HepG2 (cell line): ENCODE measurements around the gene TVP23C. TPM values are rescaled to one million over a fixed set of nuclear protein-coding genes. Genes with fewer than 3 reads are reported as not detected.
A peak's percentile ranks its signal among the peaks of the same experiment; 100 is the strongest.

ENCODE experiments used
- ATAC-seq: fragments of 200-7000 bp; cut with Tn5 transposase; 3 replicates; pipeline ENCODE4 v1.9.1; 2020; ENCODE audit warnings: mild to moderate bottlenecking, moderate library complexity
- BruUV-seq: library from RNA; stranded (reverse); fragments of 400-500 nt; replicated peaks from 2 replicates; lab custom pipeline; 2021; lab: Mats Ljungman, UMichigan
- CTCF ChIA-PET: fragments of 300-600 bp; formaldehyde crosslinking; extraction: SDS; loops from one replicate; lab custom pipeline; 2021; ENCODE audit warnings: low total read pairs, inconsistent platforms, low intra/inter-chr PET ratio; lab: Yijun Ruan, JAX
- POLR2A ChIA-PET: fragments of 350-600 bp; sonication (Branson Sonifier 250); formaldehyde crosslinking; loops from one replicate; lab custom pipeline; 2020; ENCODE audit warnings: antibody characterized with exemption, inconsistent platforms; lab: Yijun Ruan, JAX
- DNase-seq: peaks from one replicate; pipeline ENCODE4 v3.0.0-alpha.2; 2015; ENCODE audit warnings: low spot score
- FAIRE-seq: peaks from 3 replicates; lab custom pipeline; 2011; peaks lifted over from hg19 to GRCh38; lab: Jason Lieb, UNC
- H2AFZ ChIP-seq: one replicate; pipeline ENCODE4 v1.6.1; 2011; ENCODE audit warnings: low read length, inconsistent platforms
- H3K27ac ChIP-seq: fragments of 300-600 bp; 3 replicates; pipeline ENCODE4 v1.8.0; 2011; ENCODE audit warnings: mixed run types, mild to moderate bottlenecking, mixed read lengths, low read length, inconsistent platforms; ENCODE audit not compliant: insufficient read depth; ENCODE audit errors: extremely low read length
- H3K27me3 ChIP-seq, 2 experiments: fragments of 200-600 bp in 1 of 2; 2 replicates in 1 of 2; 3 replicates in 1 of 2; pipeline versions ENCODE4 v1.6.0 to v1.8.0; 2011; ENCODE audit warnings: low read length in 2 of 2, mild to moderate bottlenecking in 2 of 2, moderate library complexity in 2 of 2, inconsistent platforms in 1 of 2; ENCODE audit not compliant: insufficient read depth in 2 of 2, control insufficient read depth in 1 of 2
- H3K36me3 ChIP-seq, 2 experiments: fragments of 200-600 bp in 1 of 2; replicated peaks in 1 of 2; 2 replicates in 1 of 2; 3 replicates in 1 of 2; pipeline versions ENCODE4 v1.5.1 to v1.8.0; 2011; ENCODE audit warnings: low read length in 2 of 2, inconsistent platforms in 1 of 2; ENCODE audit not compliant: insufficient read depth in 2 of 2, control insufficient read depth in 1 of 2
- H3K4me1 ChIP-seq: 2 replicates; pipeline ENCODE4 v1.5.1; 2012; ENCODE audit warnings: low read length, inconsistent platforms; ENCODE audit not compliant: insufficient read depth
- H3K4me2 ChIP-seq: 2 replicates; pipeline ENCODE4 v1.6.0; 2011; ENCODE audit warnings: low read depth, low read length, inconsistent platforms
- H3K4me3 ChIP-seq, 3 experiments: fragments of 200-600 bp in 1 of 3; sonication (generic), shearing (Covaris generic) in 1 of 3; replicated peaks in 1 of 3; 2 replicates each; pipeline ENCODE4 v1.5.1; 2011 to 2016; ENCODE audit warnings: low read length in 3 of 3, inconsistent platforms in 2 of 3, low read depth in 2 of 3, mild to moderate bottlenecking in 2 of 3, control low read depth in 1 of 3, mixed read lengths in 1 of 3; ENCODE audit not compliant: insufficient read depth in 1 of 3
- H3K79me2 ChIP-seq: one replicate; pipeline ENCODE4 v1.6.1; 2011; ENCODE audit warnings: low read length, inconsistent platforms; ENCODE audit not compliant: insufficient read depth
- H3K9ac ChIP-seq: 2 replicates; pipeline ENCODE4 v1.6.0; 2011; ENCODE audit warnings: mild to moderate bottlenecking, low read depth, low read length, inconsistent platforms; ENCODE audit not compliant: insufficient read depth
- H3K9me3 ChIP-seq: 2 replicates; pipeline ENCODE4 v1.5.1; 2012; ENCODE audit warnings: mild to moderate bottlenecking, low read length
- H4K20me1 ChIP-seq: 2 replicates; pipeline ENCODE4 v1.6.0; 2011; ENCODE audit warnings: inconsistent platforms, mild to moderate bottlenecking, low read length, moderate library complexity; ENCODE audit not compliant: insufficient read depth
- MAFF ChIP-seq: IDR thresholded peaks from 2 replicates; pipeline ENCODE4 v1.6.1; 2011; ENCODE audit warnings: low read depth, low read length, improper control_type of control experiment
- MAFK ChIP-seq, 2 experiments: IDR thresholded peaks in 1 of 2; conservative IDR thresholded peaks in 1 of 2; 2 replicates each; pipeline ENCODE4 v1.6.1; 2011; ENCODE audit warnings: improper control_type of control experiment in 2 of 2, low read length in 2 of 2
- ZFP41 ChIP-seq: sonication (generic); formaldehyde crosslinking; IDR thresholded peaks from 2 replicates; pipeline ENCODE4 v1.4.0; 2020; ENCODE audit warnings: mild to moderate bottlenecking, missing genetic modification reagents, borderline replicate concordance
- WGBS: methylation state at CpG from one replicate; pipeline ENCODE4 v1.1.6; 2017; ENCODE audit warnings: low lambda C conversion rate; 5-methylcytosine and 5-hydroxymethylcytosine counted together
- in situ Hi-C: cut with HindIII; loops from 2 replicates; pipeline ENCODE4 v1.10.0; 2017; ENCODE audit warnings: low pct_unique_long_range_greater_than_20kb; ENCODE audit not compliant: extremely low pct_ligation_motif_present
- intact Hi-C: fragments of 100-400 bp; cut with micrococcal nuclease; formaldehyde crosslinking; loops from one replicate; pipeline ENCODE4 v1.10.0; 2022; ENCODE audit not compliant: unreplicated experiment
- polyA plus RNA-seq, 8 experiments: library from polyadenylated mRNA; depleted of rRNA in 3 of 8; stranded (reverse) in 7 of 8; unstranded in 1 of 8; fragments of >200 nt; fragmentation: Illumina TruSeq in 4 of 8; extraction: Trizol in 4 of 8; gene quantifications; 2 replicates each; pipeline versions ENCODE4 v1.2.1 to v1.2.3, GENCODE V29; 2011 to 2016; ENCODE audit warnings: low read depth in 4 of 8, missing spikeins in 1 of 8, mixed read lengths in 1 of 8; ENCODE audit not compliant: insufficient read depth in 1 of 8
- total RNA-seq, 5 experiments: library from RNA; depleted of rRNA; stranded (reverse); fragments of >200 nt; fragmentation: Illumina TruSeq; extraction: Trizol; gene quantifications; 2 replicates each; pipeline ENCODE4 v1.2.3, GENCODE V29; 2016; ENCODE audit warnings: low read depth in 1 of 5
- TF ChIP-seq, protein P1 (sequence below): sonication (generic); formaldehyde crosslinking; conservative IDR thresholded peaks from 2 replicates; pipeline ENCODE4 v1.5.0; 2020; ENCODE audit warnings: missing genetic modification reagents

The TVP23C gene
- total and polyA plus RNA-seq, 2 of the 13 experiments (the other 11 are each of a cell fraction or from before 2014, with no cell fraction given): 10.4 to 28.2 TPM

GRCh38 chr17:15513856-15514459 is 49.3 kb downstream of the TVP23C start:
- DNase-seq (no peak), FAIRE-seq (no peak), ATAC-seq (no peak)
- H3K79me2 ChIP-seq: no peaks in the 10 kb centered on the region
- in situ Hi-C loops: no loop called here
- no peak overlapping the region for H3K4me2 ChIP-seq
- WGBS: 97% methylated on average over 9 of the region's 9 CpGs
- CTCF ChIA-PET: no interaction called here
- no TSS peak for BruUV-seq
- H3K9me3 ChIP-seq: no peaks in the 10 kb centered on the region
- H3K36me3 ChIP-seq: peaks cover 18 to 69% of the 10 kb centered on the region in 2 experiments
- no peak overlapping the region for H3K4me3 ChIP-seq
- peaks cover 16% of the 10 kb centered on the region for H3K4me1 ChIP-seq
- TF ChIP-seq, protein P1, sequence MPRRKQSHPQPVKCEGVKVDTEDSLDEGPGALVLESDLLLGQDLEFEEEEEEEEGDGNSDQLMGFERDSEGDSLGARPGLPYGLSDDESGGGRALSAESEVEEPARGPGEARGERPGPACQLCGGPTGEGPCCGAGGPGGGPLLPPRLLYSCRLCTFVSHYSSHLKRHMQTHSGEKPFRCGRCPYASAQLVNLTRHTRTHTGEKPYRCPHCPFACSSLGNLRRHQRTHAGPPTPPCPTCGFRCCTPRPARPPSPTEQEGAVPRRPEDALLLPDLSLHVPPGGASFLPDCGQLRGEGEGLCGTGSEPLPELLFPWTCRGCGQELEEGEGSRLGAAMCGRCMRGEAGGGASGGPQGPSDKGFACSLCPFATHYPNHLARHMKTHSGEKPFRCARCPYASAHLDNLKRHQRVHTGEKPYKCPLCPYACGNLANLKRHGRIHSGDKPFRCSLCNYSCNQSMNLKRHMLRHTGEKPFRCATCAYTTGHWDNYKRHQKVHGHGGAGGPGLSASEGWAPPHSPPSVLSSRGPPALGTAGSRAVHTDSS: no peak
- intact Hi-C loops: no loop called here
- H3K27me3 ChIP-seq: no peaks in the 10 kb centered on the region
- H3K27ac ChIP-seq: no peak overlapping the region
- POLR2A ChIA-PET: no interaction called here
- peaks cover 2% of the 10 kb centered on the region; the same call in 1 of the 2 replicates for H4K20me1 ChIP-seq
- H2AFZ ChIP-seq: no peak overlapping the region
- no peak overlapping the region for H3K9ac ChIP-seq

- H3K4me2 ChIP-seq: no peak overlapping the region
- no peaks in the 10 kb centered on the region for H3K27me3 ChIP-seq
- no peak overlapping the region for H3K9ac ChIP-seq
- ATAC-seq (no peak), FAIRE-seq (no peak), DNase-seq (no peak)
- CTCF ChIA-PET: no interaction called here
- H3K79me2 ChIP-seq: no peaks in the 10 kb centered on the region
- H3K4me1 ChIP-seq: peaks cover 16% of the 10 kb centered on the region
- no peaks in the 10 kb centered on the region for H3K9me3 ChIP-seq
- intact Hi-C loops: no loop called here
- H3K27ac ChIP-seq: no peak overlapping the region
- no TSS peak for BruUV-seq
- in situ Hi-C loops: no loop called here
- H3K4me3 ChIP-seq: no peak overlapping the region
- no peak overlapping the region for H2AFZ ChIP-seq
- H3K36me3 ChIP-seq: peaks cover 18 to 72% of the 10 kb centered on the region in 2 experiments
- 99% methylated on average over 6 of the region's 6 CpGs for WGBS
- POLR2A ChIA-PET: no interaction called here
- peaks cover 2% of the 10 kb centered on the region; the same call in 1 of the 2 replicates for H4K20me1 ChIP-seq
- peak; percentile 8; the same call in 1 of the 2 replicates for TF ChIP-seq MAFF
- TF ChIP-seq MAFK (conservative IDR thresholded peaks at IDR 0.05 in 1 of 2, IDR thresholded peaks at IDR 0.05 in 1 of 2; ENCODE audit: low read length in 2 of 2): peak in 1 of 2 experiments; percentile 40; a peak in 2 of 4 replicates
- no peak for TF ChIP-seq ZFP41 (CRISPR knock-in tag)
Measured at GRCh38 chr17:15513058-15513791, 50.1 kb downstream of the TVP23C start.
